ENCODE measurements around the gene FIBP. TPM values are rescaled to one million over a fixed set of nuclear protein-coding genes. Genes with fewer than 3 reads are reported as not detected.

FIBP gene
- total RNA-seq, 1 experiment from 2014 or later = 221 TPM

GRCh38 chr11:65871811-65872548 lies 16.3 kb downstream of the FIBP start:
- intact Hi-C loops (cut with micrococcal nuclease) = no loop called here
- Histone ChIP-seq H3K36me3 (ENCODE audit: low read depth, low read length) (peaks cover under 1% of the 10 kb centered on the region; the same call in 1 of the 2 replicates), H3K4me1 (ENCODE audit: insufficient read depth, low read length) (peaks cover 6% of the 10 kb centered on the region), H3K4me3 (ENCODE audit: low read length) (no peak overlapping the region), H3K9ac (ENCODE audit: low read length) (no peak overlapping the region), H3K27me3 (ENCODE audit: low read length) (no peaks in the 10 kb centered on the region), H4K20me1 (ENCODE audit: low read length) (no peaks in the 10 kb centered on the region), H3K4me2 (ENCODE audit: low read length) (no peak overlapping the region), H3K27ac (ENCODE audit: low read length) (no peak overlapping the region), H3K79me2 (ENCODE audit: low read length) (no peaks in the 10 kb centered on the region), H3K9me2 (replicated peaks; ENCODE audit: low read length) (no peaks in the 10 kb centered on the region), H3F3A (ENCODE audit: low read length, unreplicated experiment) (no peaks in the 10 kb centered on the region), H2AFZ (ENCODE audit: low read length) (no peak overlapping the region), H3K9me3 (ENCODE audit: low read length) (no peaks in the 10 kb centered on the region)
- BruUV-seq (replicated peaks) = no TSS peak
- ChIA-PET POLR2A (ENCODE audit: unreplicated experiment) (interaction anchor here (0.8 kb wide), 1 partner anchor 13 kb away, joined by 5 read pairs; no protein-coding TSS in a partner anchor), CTCF (interaction anchor here (1.0 kb wide), 1 partner anchor 12 kb away, joined by 3 read pairs; the partner anchor contains the start of gene MUS81)
- DNase-seq (no peak), ATAC-seq (no peak)
- TF ChIP-seq EZH2phosphoT487 (IDR thresholded peaks at IDR 0.05; ENCODE audit: borderline replicate concordance, low read length) (no peak), CTCF (conservative IDR thresholded peaks at IDR 0.05; ENCODE audit: low read depth, low read length) (no peak), EZH2 (IDR thresholded peaks at IDR 0.05; ENCODE audit: low read length, unreplicated experiment) (no peak)

DNA sequence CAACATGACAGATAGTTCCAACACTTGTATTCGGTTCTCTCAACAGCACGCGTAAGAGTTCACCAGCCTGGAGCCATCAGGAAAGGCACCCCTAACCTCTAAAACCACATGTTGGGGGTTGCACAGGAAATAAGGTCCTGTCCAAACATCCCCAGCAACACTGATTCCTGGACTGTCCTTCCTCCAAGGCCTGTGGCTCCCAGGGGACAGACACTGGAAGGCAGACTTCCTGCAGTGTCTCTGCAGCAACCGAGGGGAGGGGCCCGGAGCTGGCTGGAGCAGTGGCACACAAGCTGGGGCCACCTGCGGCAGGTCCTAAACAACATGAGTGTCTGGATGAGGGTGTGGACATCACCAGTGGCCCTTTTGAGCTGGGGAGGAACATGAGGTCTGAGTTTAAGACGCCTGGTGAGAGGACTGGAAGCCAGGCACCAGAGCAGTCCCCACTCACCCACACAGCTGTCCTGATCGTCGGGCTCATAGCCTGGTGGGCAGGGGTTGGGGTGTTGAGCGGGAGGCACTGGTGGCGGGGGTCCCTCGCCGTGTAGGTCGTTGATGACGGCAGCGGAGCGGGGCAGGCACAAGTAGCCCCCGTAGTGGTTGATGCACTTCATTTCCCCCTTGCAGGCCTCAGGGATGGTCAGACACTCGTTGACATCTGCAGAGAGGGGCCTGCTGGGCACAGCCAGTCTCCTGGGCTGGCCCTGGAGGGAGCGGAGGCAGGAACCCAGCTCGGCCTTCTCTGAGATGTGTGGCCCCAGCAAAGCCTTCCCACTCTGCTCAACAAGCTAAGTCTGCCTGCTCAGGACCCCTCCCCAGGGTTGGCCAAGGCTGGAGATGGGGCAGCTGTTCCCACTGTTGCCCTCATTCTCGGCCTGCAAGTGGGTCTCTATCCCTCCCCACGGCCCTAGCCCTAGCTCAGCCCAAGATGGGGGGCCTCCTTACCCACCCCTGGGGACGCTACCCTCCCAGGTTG lies 17.3 kb downstream of the FIBP start:
- intact Hi-C loops (cut with micrococcal nuclease) = no loop called here
- ATAC-seq (no peak), DNase-seq (no peak)
- H3F3A ChIP-seq (ENCODE audit: low read length, unreplicated experiment) = no peaks in the 10 kb centered on the region
- ChIA-PET CTCF (no interaction called here), POLR2A (ENCODE audit: unreplicated experiment) (interaction anchor here (0.8 kb wide), 1 partner anchor 12 kb away, joined by 5 read pairs; no protein-coding TSS in a partner anchor)
- no TSS peak for BruUV-seq (replicated peaks)
- no peak overlapping the region for H3K4me3 ChIP-seq (ENCODE audit: low read length)
- H3K79me2 ChIP-seq (ENCODE audit: low read length) = no peaks in the 10 kb centered on the region
- no peak overlapping the region for H2AFZ ChIP-seq (ENCODE audit: low read length)
- H3K4me2 ChIP-seq (ENCODE audit: low read length) = no peak overlapping the region
- H3K9me2 ChIP-seq (replicated peaks; ENCODE audit: low read length) = no peaks in the 10 kb centered on the region
- no peak for TF ChIP-seq EZH2 (IDR thresholded peaks at IDR 0.05; ENCODE audit: low read length, unreplicated experiment)
- TF ChIP-seq EZH2phosphoT487 (IDR thresholded peaks at IDR 0.05; ENCODE audit: borderline replicate concordance, low read length) = no peak
- TF ChIP-seq CTCF (conservative IDR thresholded peaks at IDR 0.05; ENCODE audit: low read depth, low read length) = no peak
- peaks cover 2% of the 10 kb centered on the region; the same call in 1 of the 2 replicates for H3K36me3 ChIP-seq (ENCODE audit: low read depth, low read length)
- H3K9ac ChIP-seq (ENCODE audit: low read length) = no peak overlapping the region
- H3K4me1 ChIP-seq (ENCODE audit: insufficient read depth, low read length) = peaks cover 6% of the 10 kb centered on the region
- no peaks in the 10 kb centered on the region for H4K20me1 ChIP-seq (ENCODE audit: low read length)
- H3K9me3 ChIP-seq (ENCODE audit: low read length) = no peaks in the 10 kb centered on the region
- no peak overlapping the region for H3K27ac ChIP-seq (ENCODE audit: low read length)
- H3K27me3 ChIP-seq (ENCODE audit: low read length) = no peaks in the 10 kb centered on the region
